Fibroblast of skin of abdomen (primary cell): Measurements from ENCODE around the gene STK32B.

Experiments used
- DNase-seq: peaks from one replicate; pipeline ENCODE4 v3.0.0-alpha.2; 2013

STK32B gene

GRCh38 chr4:5072948-5073347 lies 21.7 kb downstream of the STK32B start:
- DNase-seq, result no peak

GRCh38 chr4:5078009-5078408 lies 26.7 kb downstream of the STK32B start:
- no peak for DNase-seq

- DNase-seq, result no peak
Measured at GRCh38 chr4:5079581-5079980, 28.3 kb downstream of the STK32B start.

DNA sequence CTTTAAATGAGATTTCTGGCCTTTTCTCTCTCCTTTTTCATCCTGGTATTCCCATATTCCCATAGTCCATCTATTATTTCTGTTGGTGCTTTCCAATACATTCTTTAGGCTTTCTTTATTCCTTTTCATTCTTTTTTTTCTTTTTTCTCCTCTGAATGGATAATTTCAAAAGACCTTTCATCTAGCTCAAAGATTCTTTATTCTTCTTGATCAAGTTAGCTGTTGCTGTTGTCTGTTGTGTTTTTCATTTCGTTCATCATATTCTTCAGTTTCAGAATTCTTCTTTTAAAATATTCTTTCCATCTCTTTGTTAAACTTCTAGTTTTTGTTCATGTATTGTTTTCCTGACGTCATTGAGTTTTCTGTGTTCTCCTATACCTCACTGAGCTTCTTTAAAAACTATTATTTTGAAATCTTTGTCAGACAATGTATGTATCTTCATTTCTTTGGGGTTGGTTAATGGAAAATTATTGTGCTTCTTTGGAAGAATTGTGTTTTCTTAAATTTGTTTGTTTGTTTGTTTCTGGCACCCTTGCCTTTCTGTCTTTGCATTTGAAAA lies 30.2 kb downstream of the STK32B start:
- no peak for DNase-seq

- DNase-seq, result no peak
Measured at GRCh38 chr4:5082376-5082775, 31.1 kb downstream of the STK32B start.

DNA sequence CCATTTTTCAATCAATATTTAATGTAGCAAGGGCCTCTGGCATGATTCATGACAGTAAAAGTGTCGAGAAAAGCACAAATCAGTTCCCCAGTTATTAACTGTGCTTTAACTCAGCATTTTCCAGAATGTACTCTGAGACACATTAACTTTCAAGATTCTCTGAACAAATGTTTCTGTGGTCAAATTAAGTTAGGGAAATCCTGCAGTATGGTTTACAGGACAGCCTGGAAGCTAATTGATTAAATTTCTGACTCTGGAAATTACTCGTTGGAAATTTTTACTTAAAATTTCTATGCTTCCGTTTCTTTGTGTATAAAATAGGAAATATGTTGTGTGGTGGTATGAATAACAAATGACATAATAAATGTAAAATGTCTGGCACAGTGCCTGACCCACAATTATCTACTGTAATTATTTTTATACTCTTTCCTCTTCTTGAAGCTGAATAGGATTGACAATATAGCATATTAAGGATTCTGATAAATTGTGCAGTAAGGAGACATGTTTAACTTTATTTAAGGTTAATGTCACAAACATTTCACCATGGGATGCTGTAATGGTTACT lies 33.7 kb downstream of the STK32B start:
- peak; percentile 6 for DNase-seq

DNA sequence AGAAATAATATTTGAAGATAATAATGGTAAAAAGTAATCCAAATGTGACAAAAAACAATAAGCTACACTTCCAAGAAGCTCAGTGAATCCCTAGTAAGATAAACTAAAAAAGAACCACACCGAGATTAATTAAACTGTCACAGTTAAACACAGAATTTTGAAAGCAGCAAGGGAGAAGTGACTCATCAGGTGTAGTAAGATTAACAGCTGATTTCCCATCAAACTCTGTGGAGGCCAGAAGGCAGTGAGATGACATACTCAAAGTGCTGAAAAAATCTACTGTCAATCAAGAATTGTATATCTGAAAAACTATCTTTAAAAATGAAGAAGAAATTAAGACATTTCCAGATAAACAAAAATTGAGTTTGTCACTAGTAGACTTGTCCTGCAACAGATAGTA lies 35.3 kb downstream of the STK32B start:
- DNase-seq, result no peak

- DNase-seq, result no peak
Measured at GRCh38 chr4:5096261-5096660, 45.0 kb downstream of the STK32B start.

GRCh38 chr4:5098176-5098575 lies 46.9 kb downstream of the STK32B start:
- no peak for DNase-seq

GRCh38 chr4:5100336-5100735 lies 49.1 kb downstream of the STK32B start:
- DNase-seq, result no peak

GRCh38 chr4:5100986-5101385 lies 49.7 kb downstream of the STK32B start:
- DNase-seq, result no peak

GRCh38 chr4:5101571-5101970 lies 50.3 kb downstream of the STK32B start:
- peak; percentile 55 for DNase-seq

DNA sequence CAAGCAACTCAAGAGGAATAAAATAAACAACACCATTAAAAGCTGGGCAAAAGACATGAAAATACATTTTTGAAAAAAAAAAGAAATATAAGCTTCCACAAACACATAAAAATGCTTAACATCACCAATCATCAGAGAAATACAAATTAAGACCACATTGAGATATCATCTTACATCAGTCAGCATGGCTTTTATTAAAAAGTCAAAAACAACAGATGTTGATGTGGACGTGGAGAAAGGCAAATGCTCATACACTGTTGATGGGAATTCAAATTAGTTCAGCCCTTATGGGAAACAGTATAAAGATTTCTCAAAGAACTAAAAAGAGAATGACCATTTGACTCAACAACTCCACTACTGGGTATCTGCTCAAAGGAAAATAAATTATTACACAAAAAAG lies 59.6 kb downstream of the STK32B start:
- peak; percentile 12 for DNase-seq

DNA sequence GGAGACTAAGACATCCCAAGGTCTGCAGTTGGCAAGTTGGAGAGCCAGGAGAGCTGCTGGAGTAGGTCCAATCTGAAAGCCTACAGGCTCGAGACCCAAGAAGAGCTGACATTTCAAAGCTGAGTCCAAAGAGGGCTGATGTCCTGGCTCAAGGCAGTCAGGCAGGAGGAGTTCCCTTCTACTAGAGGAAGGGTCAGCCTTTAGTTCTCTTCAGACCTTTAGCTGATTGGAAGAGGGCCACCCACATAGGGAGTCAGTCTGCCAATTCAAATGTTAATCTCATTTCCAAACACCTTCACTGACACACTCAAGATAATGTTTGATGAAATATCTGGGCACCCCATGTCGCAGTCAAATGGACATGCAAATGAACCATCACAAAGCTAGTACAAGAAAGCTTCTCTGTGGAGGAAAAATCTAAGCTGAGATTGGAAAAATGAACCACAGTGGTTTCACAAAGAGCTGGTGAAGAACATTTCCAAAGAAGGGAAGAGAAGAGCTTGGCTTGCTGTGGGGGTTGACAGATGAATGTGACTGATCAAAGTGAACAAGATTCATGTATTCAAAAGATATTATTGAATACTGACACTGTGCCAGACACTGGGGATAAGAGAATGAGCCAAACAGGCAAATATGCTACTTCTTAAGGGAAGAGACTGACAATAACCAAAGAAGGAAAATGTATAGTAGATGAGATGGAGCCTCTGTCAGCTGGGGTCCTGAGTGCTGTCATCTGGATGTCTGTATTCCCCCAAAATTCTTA lies 61.2 kb downstream of the STK32B start:
- peak; percentile 19 for DNase-seq

- peak; percentile 36 for DNase-seq
Measured at GRCh38 chr4:5114950-5115349, 63.7 kb downstream of the STK32B start.

- DNase-seq, result no peak
Measured at GRCh38 chr4:5118091-5118786, 67.0 kb downstream of the STK32B start.

DNA sequence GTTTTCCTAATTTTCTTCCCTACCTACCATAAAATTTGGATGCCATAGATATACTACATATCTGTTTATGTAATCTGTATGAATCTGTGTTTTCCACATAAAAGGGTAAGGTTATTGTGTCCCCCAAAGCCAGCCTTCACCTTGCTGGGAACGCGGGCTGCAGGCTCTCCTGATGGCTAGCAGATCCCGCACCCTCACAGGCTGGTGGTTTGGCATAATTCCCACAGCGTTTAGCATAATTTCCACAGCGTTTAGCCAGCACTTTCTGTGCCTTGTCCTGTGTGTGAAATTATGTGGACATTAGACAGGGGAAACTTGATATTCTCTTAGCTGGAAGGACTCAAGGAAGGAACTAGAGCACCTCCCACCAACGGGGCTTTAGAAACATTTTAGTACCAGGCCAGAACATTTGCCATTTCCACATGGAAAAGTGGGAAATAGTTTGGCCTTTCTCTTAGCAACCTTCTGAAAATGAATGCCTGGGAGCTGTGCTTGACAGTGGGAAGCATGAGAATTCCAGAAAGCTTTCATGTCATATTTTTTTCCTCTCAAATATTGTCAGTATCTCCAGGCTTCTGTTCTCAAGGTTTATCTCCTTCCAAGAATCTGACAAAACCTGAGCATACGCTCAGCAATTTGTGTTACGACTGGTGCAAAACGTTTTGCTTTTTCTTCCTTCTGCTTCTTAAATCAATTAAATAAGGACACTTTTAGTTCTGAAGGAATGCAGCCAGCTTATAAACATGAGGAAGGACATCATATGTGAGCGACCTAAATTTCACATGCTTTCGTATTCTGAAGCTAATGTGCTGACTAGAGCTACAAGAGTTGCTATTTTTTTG lies 67.9 kb downstream of the STK32B start:
- DNase-seq, result no peak

- no peak for DNase-seq
Measured at GRCh38 chr4:5120067-5120466, 68.8 kb downstream of the STK32B start.

DNA sequence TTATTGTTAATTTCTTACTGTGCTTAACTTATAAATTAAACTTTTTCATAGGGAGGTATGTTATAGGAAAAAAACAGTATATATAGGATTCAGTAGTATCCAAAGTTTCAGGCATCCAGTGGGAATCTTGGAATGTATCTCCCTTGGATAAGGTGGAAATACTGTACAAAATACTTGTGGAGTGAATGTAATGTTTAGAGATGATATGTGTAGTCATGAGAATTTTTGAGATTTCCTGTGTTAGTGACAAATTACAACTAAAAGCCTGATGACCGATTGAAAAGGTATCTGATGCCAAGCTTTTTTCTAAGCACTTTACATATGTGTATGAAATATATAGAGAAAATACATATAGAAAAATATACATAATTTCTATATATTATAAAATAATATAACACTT lies 69.2 kb downstream of the STK32B start:
- DNase-seq, result peak; percentile 35

DNA sequence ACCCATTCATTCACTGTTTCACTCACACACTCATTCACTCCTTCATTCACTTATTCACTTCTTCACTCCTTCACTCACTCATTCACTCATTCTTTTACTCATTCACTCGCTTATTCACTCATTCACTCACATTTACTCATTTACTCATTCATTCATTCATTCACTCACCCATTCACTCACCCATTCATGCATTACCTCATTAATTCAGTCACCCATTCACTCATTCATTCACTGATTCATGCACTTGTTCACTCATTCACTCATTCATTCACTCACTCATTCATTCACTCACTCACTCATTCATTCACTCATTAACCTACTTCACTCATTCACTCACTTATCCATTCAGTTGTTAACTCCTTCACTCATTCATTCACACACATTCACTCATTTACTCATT lies 70.8 kb downstream of the STK32B start:
- DNase-seq, result no peak

GRCh38 chr4:5124876-5125275 lies 73.6 kb downstream of the STK32B start:
- DNase-seq, result no peak

- no peak for DNase-seq
Measured at GRCh38 chr4:5125321-5125720, 74.0 kb downstream of the STK32B start.

- DNase-seq, result no peak
Measured at GRCh38 chr4:5126231-5126630, 75.0 kb downstream of the STK32B start.
